ENCODE data around the gene OR2B2. TPM values are rescaled to one million over a fixed set of nuclear protein-coding genes. Genes with fewer than 3 reads are reported as not detected.
"Not testable (repeated sequence)": the region's sequence is repeated elsewhere in the genome, so short reads cannot be mapped to it uniquely, and the experiment has no call there.

The OR2B2 gene
- total RNA-seq (not detected in 2 replicates), polyA plus RNA-seq (not detected in 2 replicates)

GRCh38 chr6:27911956-27912446 is at the start of gene OR2B2:
OR2B2 (minus strand) TSS chr6:27912396; CDS start chr6:27912319, 77 bp downstream.
- Histone ChIP-seq H3K4me3 (no peak within 1 kb of the TSS), H3K9me3 (ENCODE audit: low read depth) (no peaks in the 10 kb centered on the region), H3K4me1 (ENCODE audit: low read depth) (no peaks in the 10 kb centered on the region), H3K27ac (no peak within 1 kb of the TSS), H3K36me3 (no peaks in the 10 kb centered on the region), H3K27me3 (no peaks in the 10 kb centered on the region)
- DNase-seq (ENCODE audit: low read depth in 1 of 2, low spot score in 1 of 2) = no peak
- TF ChIP-seq CTCF (IDR thresholded peaks at IDR 0.05; ENCODE audit: low read depth, low read length) = no peak

GRCh38 chr6:27957516-27957915 is 45.3 kb upstream of the OR2B2 start:
- H3K27ac ChIP-seq = no peak overlapping the region
- H3K27me3 ChIP-seq = no peaks in the 10 kb centered on the region
- no peaks in the 10 kb centered on the region for H3K4me1 ChIP-seq (ENCODE audit: low read depth)
- H3K36me3 ChIP-seq = no peaks in the 10 kb centered on the region
- no peaks in the 10 kb centered on the region for H3K9me3 ChIP-seq (ENCODE audit: low read depth)
- DNase-seq (ENCODE audit: low read depth in 1 of 2, low spot score in 1 of 2) = no peak
- H3K4me3 ChIP-seq = no peak overlapping the region
- no peak for TF ChIP-seq CTCF (IDR thresholded peaks at IDR 0.05; ENCODE audit: low read depth, low read length)

GRCh38 chr6:27956941-27957340 is 44.7 kb upstream of the OR2B2 start, which contains the start of gene OR2B6:
OR2B6 (plus strand) TSS chr6:27957241; CDS start chr6:27957241, 0 bp downstream.
- peaks cover 2% of the 10 kb centered on the region for H3K27me3 ChIP-seq
- no peaks in the 10 kb centered on the region for H3K9me3 ChIP-seq (ENCODE audit: low read depth)
- DNase-seq (ENCODE audit: low read depth in 1 of 2, low spot score in 1 of 2) = no peak
- no peak within 1 kb of the TSS for H3K27ac ChIP-seq
- H3K4me1 ChIP-seq (ENCODE audit: low read depth) = no peaks in the 10 kb centered on the region
- no peaks in the 10 kb centered on the region for H3K36me3 ChIP-seq
- H3K4me3 ChIP-seq = no peak within 1 kb of the TSS
- TF ChIP-seq CTCF (IDR thresholded peaks at IDR 0.05; ENCODE audit: low read depth, low read length) = no peak

GRCh38 chr6:27951040-27951439 is 38.8 kb upstream of the OR2B2 start:
- H3K4me3 ChIP-seq = no peak overlapping the region
- H3K27ac ChIP-seq = no peak overlapping the region
- H3K27me3 ChIP-seq = peaks cover 3% of the 10 kb centered on the region
- no peak for TF ChIP-seq CTCF (IDR thresholded peaks at IDR 0.05; ENCODE audit: low read depth, low read length)
- no peaks in the 10 kb centered on the region for H3K9me3 ChIP-seq (ENCODE audit: low read depth)
- no peaks in the 10 kb centered on the region for H3K4me1 ChIP-seq (ENCODE audit: low read depth)
- no peaks in the 10 kb centered on the region for H3K36me3 ChIP-seq
- DNase-seq (ENCODE audit: low read depth in 1 of 2, low spot score in 1 of 2) = no peak

- no peak overlapping the region for H3K27ac ChIP-seq
- no peaks in the 10 kb centered on the region for H3K4me1 ChIP-seq (ENCODE audit: low read depth)
- no peaks in the 10 kb centered on the region for H3K36me3 ChIP-seq
- H3K9me3 ChIP-seq (ENCODE audit: low read depth) = no peaks in the 10 kb centered on the region
- no peak overlapping the region for H3K4me3 ChIP-seq
- H3K27me3 ChIP-seq = peaks cover 3% of the 10 kb centered on the region
- TF ChIP-seq CTCF (IDR thresholded peaks at IDR 0.05; ENCODE audit: low read depth, low read length) = no peak
- no peak for DNase-seq (ENCODE audit: low read depth in 1 of 2, low spot score in 1 of 2)
These were observed 36.0 kb upstream of the OR2B2 start for GRCh38 chr6:27948237-27948636.

GRCh38 chr6:27943072-27943471 is 30.9 kb upstream of the OR2B2 start:
- not testable (repeated sequence) for H3K4me3 ChIP-seq; H3K36me3 ChIP-seq; DNase-seq (ENCODE audit: low read depth in 1 of 2, low spot score in 1 of 2); H3K4me1 ChIP-seq (ENCODE audit: low read depth); H3K9me3 ChIP-seq (ENCODE audit: low read depth); H3K27ac ChIP-seq
- H3K27me3 ChIP-seq = peaks cover 15% of the 10 kb centered on the region
